Measurements from ENCODE around the gene CDK12. TPM values are rescaled to one million over a fixed set of nuclear protein-coding genes. Genes with fewer than 3 reads are reported as not detected.
"Not testable (repeated sequence)": the region's sequence is repeated elsewhere in the genome, so short reads cannot be mapped to it uniquely, and the experiment has no call there.

Gene CDK12
- total RNA-seq, 2 donors from 2014 or later = 17.4 to 25.1 TPM

- no peaks in the 10 kb centered on the region for H3K27me3 ChIP-seq
- no peak for TF ChIP-seq CTCF (IDR thresholded peaks at IDR 0.05)
- no peak for TF ChIP-seq POLR2A (IDR thresholded peaks at IDR 0.05)
Observed at GRCh38 chr17:39487946-39488345, 26.7 kb downstream of the CDK12 start.

GRCh38 chr17:39496921-39497320 lies 35.6 kb downstream of the CDK12 start:
- H3K36me3 ChIP-seq (replicated peaks in 1 of 2; ENCODE audit: insufficient read depth in 1 of 2, low read depth in 2 of 2) = peaks cover 0 to 42% of the 10 kb centered on the region in 2 donors
- H3K4me3 ChIP-seq, ATAC-seq, H3K9me3 ChIP-seq, H3K4me1 ChIP-seq, DNase-seq, H3K27me3 ChIP-seq, H3K27ac ChIP-seq: not testable (repeated sequence)
- WGBS, 2 donors = 90 to 96% methylated on average over 12 of the region's 12 CpGs
- intact Hi-C loops (cut with DNase I) = loop anchor here (10.0 kb wide), 1 partner anchor 62 kb away; no protein-coding TSS in a partner anchor

More at GRCh38 chr17:39487946-39488345, 26.7 kb downstream of the CDK12 start:
- intact Hi-C loops (cut with DNase I) = no loop called here
- no peak overlapping the region for H3K27ac ChIP-seq
- H3K4me1 ChIP-seq = no peaks in the 10 kb centered on the region
- 95 to 97% methylated on average over 4 of the region's 4 CpGs for WGBS, 2 donors
- peaks cover 0 to 14% of the 10 kb centered on the region in 2 donors for H3K36me3 ChIP-seq (replicated peaks in 1 of 2; ENCODE audit: insufficient read depth in 1 of 2, low read depth in 2 of 2)
- no peak overlapping the region for H3K4me3 ChIP-seq
- no peaks in the 10 kb centered on the region for H3K9me3 ChIP-seq
- no peak for ATAC-seq
- no peak for DNase-seq

- DNase-seq (no peak), ATAC-seq (no peak)
- WGBS, 2 donors = 67 to 83% methylated on average over 2 of the region's 2 CpGs
- no peaks in the 10 kb centered on the region for H3K4me1 ChIP-seq
- H3K9me3 ChIP-seq = no peaks in the 10 kb centered on the region
- intact Hi-C loops (cut with DNase I) = no loop called here
- TF ChIP-seq POLR2A (IDR thresholded peaks at IDR 0.05) (no peak), CTCF (IDR thresholded peaks at IDR 0.05) (no peak)
- no peak overlapping the region for H3K27ac ChIP-seq
- H3K27me3 ChIP-seq = no peaks in the 10 kb centered on the region
- no peak overlapping the region for H3K4me3 ChIP-seq
- H3K36me3 ChIP-seq (replicated peaks in 1 of 2; ENCODE audit: insufficient read depth in 1 of 2, low read depth in 2 of 2) = peaks cover 0 to 18% of the 10 kb centered on the region in 2 donors
Observed at GRCh38 chr17:39507511-39507910, 46.2 kb downstream of the CDK12 start.

GRCh38 chr17:39508987-39509386 lies 47.7 kb downstream of the CDK12 start:
- no peaks in the 10 kb centered on the region for H3K4me1 ChIP-seq
- TF ChIP-seq CTCF (IDR thresholded peaks at IDR 0.05) (no peak), POLR2A (IDR thresholded peaks at IDR 0.05) (no peak)
- WGBS, 2 donors = 86 to 94% methylated on average over 2 of the region's 2 CpGs
- intact Hi-C loops (cut with DNase I) = no loop called here
- DNase-seq = no peak
- H3K27me3 ChIP-seq = no peaks in the 10 kb centered on the region
- H3K27ac ChIP-seq = no peak overlapping the region
- H3K4me3 ChIP-seq = no peak overlapping the region
- no peak for ATAC-seq
- no peaks in the 10 kb centered on the region for H3K9me3 ChIP-seq
- peaks cover 0 to 20% of the 10 kb centered on the region in 2 donors for H3K36me3 ChIP-seq (replicated peaks in 1 of 2; ENCODE audit: insufficient read depth in 1 of 2, low read depth in 2 of 2)

- Histone ChIP-seq H3K4me1 (no peaks in the 10 kb centered on the region), H3K27me3 (no peaks in the 10 kb centered on the region), H3K4me3 (no peak overlapping the region), H3K36me3 (replicated peaks in 1 of 2; ENCODE audit: insufficient read depth in 1 of 2, low read depth in 2 of 2) (peaks cover 0 to 38% of the 10 kb centered on the region in 2 donors), H3K9me3 (no peaks in the 10 kb centered on the region), H3K27ac (no peak overlapping the region)
- WGBS, 2 donors = 88 to 92% methylated on average over 3 of the region's 3 CpGs
- TF ChIP-seq CTCF (IDR thresholded peaks at IDR 0.05) = no peak
- TF ChIP-seq POLR2A (IDR thresholded peaks at IDR 0.05) = no peak
- DNase-seq = no peak
- ATAC-seq = no peak
- intact Hi-C loops (cut with DNase I) = no loop called here
Observed at GRCh38 chr17:39513309-39513708, 52.0 kb downstream of the CDK12 start.

All from body of pancreas (tissue), 4 donors.